K562 (cell line): Measurements from ENCODE around the gene TNFAIP1. TPM values are rescaled to one million over a fixed set of nuclear protein-coding genes. Genes with fewer than 3 reads are reported as not detected.

Source experiments
- ATAC-seq: fragments of 200-7000 bp; cut with Tn5 transposase; 3 replicates; pipeline ENCODE4 v1.9.1; 2020; ENCODE audit warnings: moderate library complexity
- BruUV-seq: library from RNA; stranded (reverse); fragments of 400-500 nt; replicated peaks from 2 replicates; lab custom pipeline; 2021; lab: Mats Ljungman, UMichigan
- CTCF ChIA-PET: fragments of 300-600 bp; formaldehyde crosslinking; extraction: SDS; loops from one replicate; lab custom pipeline; 2021; ENCODE audit warnings: low intra/inter-chr PET ratio; lab: Yijun Ruan, JAX
- POLR2A ChIA-PET: fragments of 300-600, 350-650 bp; sonication (Branson Sonifier 250); formaldehyde crosslinking; extraction: SDS; loops from one replicate; lab custom pipeline; 2021; ENCODE audit warnings: antibody characterized with exemption, inconsistent platforms; lab: Yijun Ruan, JAX
- DNase-seq, 4 experiments: peaks; one replicate each; pipeline versions ENCODE4 v3.0.0 to v3.0.0-alpha.2; 2011 to 2018; ENCODE audit warnings: low spot score in 3 of 4, mixed read lengths in 3 of 4; ENCODE audit errors: extremely low read depth in 1 of 4
- FAIRE-seq: peaks from 2 replicates; lab custom pipeline; 2011; peaks lifted over from hg19 to GRCh38; lab: Jason Lieb, UNC
- H2AFZ ChIP-seq: 2 replicates; pipeline ENCODE4 v1.6.0; 2011; ENCODE audit warnings: low read depth, low read length, control low read depth, inconsistent platforms
- H3K27ac ChIP-seq: fragments of 200-600 bp; 3 replicates; pipeline ENCODE4 v1.8.0; 2011; ENCODE audit warnings: low read depth, mild to moderate bottlenecking, control low read depth, inconsistent platforms, low read length, moderate library complexity, mixed read lengths; ENCODE audit errors: extremely low read depth
- H3K27me3 ChIP-seq, 2 experiments: fragments of 300-600 bp in 1 of 2; 2 replicates in 1 of 2; 3 replicates in 1 of 2; pipeline versions ENCODE4 v1.6.0 to v1.8.0; 2011; ENCODE audit warnings: inconsistent platforms in 2 of 2, low read length in 2 of 2, mild to moderate bottlenecking in 1 of 2, mixed read lengths in 1 of 2, moderate library complexity in 1 of 2; ENCODE audit not compliant: control insufficient read depth in 2 of 2, insufficient read depth in 2 of 2
- H3K36me3 ChIP-seq: fragments of 300-600 bp; 3 replicates; pipeline ENCODE4 v1.8.0; 2011; ENCODE audit warnings: mild to moderate bottlenecking, low read length, inconsistent platforms; ENCODE audit not compliant: control insufficient read depth, insufficient read depth
- H3K4me1 ChIP-seq, 2 experiments: fragments of 200-600 bp in 1 of 2; replicated peaks in 1 of 2; 2 replicates in 1 of 2; 3 replicates in 1 of 2; pipeline versions ENCODE4 v1.5.1 to v1.8.0; 2011; ENCODE audit warnings: inconsistent platforms in 2 of 2, low read length in 2 of 2, mild to moderate bottlenecking in 1 of 2, mixed read lengths in 1 of 2, moderate library complexity in 1 of 2; ENCODE audit not compliant: control insufficient read depth in 2 of 2, insufficient read depth in 2 of 2
- H3K4me2 ChIP-seq: 2 replicates; pipeline ENCODE4 v1.6.1; 2011; ENCODE audit warnings: low read length, control low read depth, inconsistent platforms, mixed read lengths; ENCODE audit not compliant: insufficient read depth
- H3K4me3 ChIP-seq: fragments of 200-600 bp; sonication (generic), shearing (Covaris generic); 2 replicates; pipeline ENCODE4 v1.5.1; 2016; ENCODE audit warnings: control low read depth, inconsistent platforms
- H3K79me2 ChIP-seq: fragments of 200-600 bp; 3 replicates; pipeline ENCODE4 v1.8.0; 2011; ENCODE audit warnings: low read length, inconsistent platforms; ENCODE audit not compliant: control insufficient read depth, insufficient read depth
- H3K9ac ChIP-seq, 2 experiments: 2 replicates each; pipeline versions ENCODE4 v1.6.0 to v1.6.1; 2011; ENCODE audit warnings: low read depth in 2 of 2, low read length in 2 of 2, control low read depth in 1 of 2, inconsistent platforms in 1 of 2, mild to moderate bottlenecking in 1 of 2, mixed read lengths in 1 of 2; ENCODE audit not compliant: insufficient read depth in 1 of 2
- H3K9me1 ChIP-seq: one replicate; pipeline ENCODE4 v1.6.0; 2011; ENCODE audit warnings: inconsistent platforms, mild to moderate bottlenecking, low read length, moderate library complexity; ENCODE audit not compliant: control insufficient read depth, insufficient read depth
- H3K9me3 ChIP-seq: replicated peaks from 2 replicates; pipeline ENCODE4 v1.5.1; 2011; ENCODE audit warnings: low read depth, low read length, inconsistent platforms; ENCODE audit not compliant: control insufficient read depth, insufficient read depth
- H4K20me1 ChIP-seq: replicated peaks from 2 replicates; pipeline ENCODE4 v1.6.1; 2011; ENCODE audit warnings: low read length, inconsistent platforms, mixed read lengths; ENCODE audit not compliant: control insufficient read depth, insufficient read depth
- CREM ChIP-seq: IDR thresholded peaks from 2 replicates; pipeline ENCODE4 v1.6.1; 2014; ENCODE audit warnings: antibody characterized with exemption, low read depth
- DIDO1 ChIP-seq: fragments of 450-650 bp; IDR thresholded peaks from 2 replicates; pipeline ENCODE4 v1.6.1; 2016; ENCODE audit warnings: low read depth, missing biosample characterization, missing genetic modification characterization
- ERF ChIP-seq: fragments of 450-650 bp; formaldehyde crosslinking; IDR thresholded peaks from 2 replicates; pipeline ENCODE4 v1.4.0; 2020; ENCODE audit warnings: mild to moderate bottlenecking, mixed read lengths
- GATAD2B ChIP-seq: fragments of 450-650 bp; IDR thresholded peaks from 2 replicates; pipeline ENCODE4 v1.6.1; 2017; ENCODE audit warnings: mild to moderate bottlenecking, borderline replicate concordance
- HDAC8 ChIP-seq: fragments of 450-650 bp; IDR thresholded peaks from 2 replicates; pipeline ENCODE4 v1.6.1; 2016; ENCODE audit warnings: mild to moderate bottlenecking, missing genetic modification characterization, moderate library complexity, missing compliant biosample characterization
- KDM5B ChIP-seq: fragments of 200-600 bp; sonication (generic); IDR thresholded peaks from 2 replicates; pipeline ENCODE4 v1.6.1; 2012; ENCODE audit warnings: low read depth, mild to moderate bottlenecking, moderate library complexity, low read length, control low read depth, inconsistent platforms; ENCODE audit not compliant: insufficient replicate concordance
- MBD2 ChIP-seq: sonication (generic); IDR thresholded peaks from 2 replicates; pipeline ENCODE4 v1.6.1; 2016; ENCODE audit warnings: low read depth, borderline replicate concordance
- NUFIP1 ChIP-seq: fragments of 450-650 bp; IDR thresholded peaks from 2 replicates; pipeline ENCODE4 v1.6.1; 2018; ENCODE audit not compliant: partially characterized antibody
- PYGO2 ChIP-seq: fragments of 450-650 bp; IDR thresholded peaks from 2 replicates; pipeline ENCODE4 v1.6.1; 2016; ENCODE audit warnings: mild to moderate bottlenecking, missing genetic modification characterization, moderate library complexity, missing compliant biosample characterization
- SREBF2 ChIP-seq: sonication (generic); formaldehyde crosslinking; IDR thresholded peaks from 2 replicates; pipeline ENCODE4 v1.4.0; 2020; ENCODE audit warnings: mild to moderate bottlenecking, missing genetic modification reagents
- USF1 ChIP-seq: sonication (generic); formaldehyde crosslinking; IDR thresholded peaks from 2 replicates; pipeline ENCODE4 v1.9.0; 2022; ENCODE audit warnings: mild to moderate bottlenecking, missing genetic modification reagents
- ZNF280A ChIP-seq: fragments of 450-650 bp; IDR thresholded peaks from 2 replicates; pipeline ENCODE4 v1.6.1; 2018; ENCODE audit warnings: mild to moderate bottlenecking, low read depth; ENCODE audit not compliant: partially characterized antibody
- ZNF511 ChIP-seq: sonication (generic); formaldehyde crosslinking; IDR thresholded peaks from 2 replicates; pipeline ENCODE4 v1.8.0; 2022; ENCODE audit warnings: mild to moderate bottlenecking, missing genetic modification reagents
- WGBS: fragments of 100-300 bp; shearing (Covaris generic); methylation state at CpG from one replicate; pipeline ENCODE4 v1.1.6; 2016; ENCODE audit warnings: low coverage, mixed read lengths; ENCODE audit not compliant: insufficient coverage; ENCODE audit errors: missing lambda C conversion rate; 5-methylcytosine and 5-hydroxymethylcytosine counted together
- in situ Hi-C: fragments of 300-500 bp; cut with MboI; formaldehyde crosslinking; loops from 4 replicates; pipeline ENCODE4 v1.15.0; 2018; ENCODE audit warnings: inconsistent platforms, mixed read lengths
- intact Hi-C: fragments of 100-400 bp; cut with micrococcal nuclease; formaldehyde crosslinking; loops from 2 replicates; pipeline ENCODE4 v1.14.2; 2022
- polyA plus RNA-seq, 8 experiments: library from polyadenylated mRNA; depleted of rRNA in 4 of 8; stranded (reverse) in 5 of 8; unstranded in 3 of 8; fragments of >200 nt; fragmentation: Nextera tagmentation in 2 of 8; fragmentation: Illumina TruSeq in 1 of 8; extraction: Ambion mirVana in 2 of 8; extraction: Trizol in 1 of 8; gene quantifications; 2 replicates each; pipeline versions ENCODE4 v1.2.1 to v1.2.3, GENCODE V29; 2011 to 2014; ENCODE audit warnings: inconsistent platforms in 1 of 8, missing spikeins in 1 of 8
- total RNA-seq, 7 experiments: library from RNA; depleted of rRNA in 6 of 7; stranded (reverse); fragments of >200 nt in 6 of 7; fragmentation: Illumina TruSeq in 2 of 7; extraction: Trizol in 2 of 7; gene quantifications; 2 replicates each; pipeline versions ENCODE4 v1.2.1 to v1.2.3, GENCODE V29; 2011 to 2021; ENCODE audit warnings: low replicate concordance in 1 of 7
- TF ChIP-seq, protein P1 (sequence below): conservative IDR thresholded peaks from 2 replicates; pipeline ENCODE4 v1.6.1; 2011; ENCODE audit warnings: low read depth, mild to moderate bottlenecking, low read length; ENCODE audit not compliant: control insufficient read depth
- TF ChIP-seq, protein P2 (sequence below): sonication (generic); formaldehyde crosslinking; IDR thresholded peaks from 2 replicates; pipeline ENCODE4 v1.8.0; 2022; ENCODE audit warnings: mild to moderate bottlenecking, missing genetic modification reagents

Gene TNFAIP1
- total and polyA plus RNA-seq, 9 of the 15 experiments (the other 6 are each of a cell fraction or from before 2014, with no cell fraction given), result 2.1 to 20.1 (median 8.2) TPM

GRCh38 chr17:28357061-28357900 lies 21.7 kb downstream of the TNFAIP1 start, which contains the start of gene POLDIP2:
POLDIP2 (minus strand) TSS chr17:28357527; CDS start chr17:28357448, 79 bp downstream.
- Histone ChIP-seq H3K9me1 (no peaks in the 10 kb centered on the region), H3K79me2 (peaks cover 34% of the 10 kb centered on the region), H3K4me2 (peak within 1 kb of the TSS; percentile 91), H3K36me3 (peaks cover 68% of the 10 kb centered on the region), H3K4me3 (peak within 1 kb of the TSS; percentile 99), H2AFZ (peak within 1 kb of the TSS; percentile 96), H3K9me3 (no peaks in the 10 kb centered on the region), H3K9ac (peak within 1 kb of the TSS; percentile 95 to 96), H4K20me1 (no peaks in the 10 kb centered on the region), H3K27ac (peak within 1 kb of the TSS; percentile 89), H3K27me3 (no peaks in the 10 kb centered on the region), H3K4me1 (peaks cover 5 to 10% of the 10 kb centered on the region in 2 experiments; a peak in 3 of 5 replicates)
- peak; percentile 85 for FAIRE-seq
- no TSS peak for BruUV-seq
- CTCF ChIA-PET, result no interaction called here
- WGBS, result 1% methylated on average over 54 of the region's 80 CpGs
- intact Hi-C loops, result no loop called here
- ATAC-seq, result peak; percentile 100
- in situ Hi-C loops, result no loop called here
- POLR2A ChIA-PET, result interaction anchor here (0.6 to 4.0 kb wide), 16 partner anchors 9 to 707 kb away, joined by 3 to 31 read pairs (median 4); partner anchors contain the start of genes IFT20, TNFAIP1 and VTN
- DNase-seq, result peak; percentile 94 to 96 (median 94)
- TF ChIP-seq ZNF280A (no peak), KDM5B (peak; percentile 87), PYGO2 (no peak), GATAD2B (peak; percentile 63; the same call in 1 of the 2 replicates), ZNF511 (CRISPR knock-in tag) (0 out of 2 replicates have a peak, but pooled peaks have one; percentile 23), DIDO1 (tag) (peak; percentile 86), ERF (CRISPR knock-in tag) (no peak; the same call in 1 of the 2 replicates), USF1 (CRISPR knock-in tag) (peak; percentile 94), HDAC8 (no peak), MBD2 (peak; percentile 76), NUFIP1 (no peak), CREM (peak; percentile 97), SREBF2 (CRISPR knock-in tag) (no peak)
- TF ChIP-seq, protein P1, sequence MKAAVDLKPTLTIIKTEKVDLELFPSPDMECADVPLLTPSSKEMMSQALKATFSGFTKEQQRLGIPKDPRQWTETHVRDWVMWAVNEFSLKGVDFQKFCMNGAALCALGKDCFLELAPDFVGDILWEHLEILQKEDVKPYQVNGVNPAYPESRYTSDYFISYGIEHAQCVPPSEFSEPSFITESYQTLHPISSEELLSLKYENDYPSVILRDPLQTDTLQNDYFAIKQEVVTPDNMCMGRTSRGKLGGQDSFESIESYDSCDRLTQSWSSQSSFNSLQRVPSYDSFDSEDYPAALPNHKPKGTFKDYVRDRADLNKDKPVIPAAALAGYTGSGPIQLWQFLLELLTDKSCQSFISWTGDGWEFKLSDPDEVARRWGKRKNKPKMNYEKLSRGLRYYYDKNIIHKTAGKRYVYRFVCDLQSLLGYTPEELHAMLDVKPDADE, result peak; percentile 80
- TF ChIP-seq, protein P2, sequence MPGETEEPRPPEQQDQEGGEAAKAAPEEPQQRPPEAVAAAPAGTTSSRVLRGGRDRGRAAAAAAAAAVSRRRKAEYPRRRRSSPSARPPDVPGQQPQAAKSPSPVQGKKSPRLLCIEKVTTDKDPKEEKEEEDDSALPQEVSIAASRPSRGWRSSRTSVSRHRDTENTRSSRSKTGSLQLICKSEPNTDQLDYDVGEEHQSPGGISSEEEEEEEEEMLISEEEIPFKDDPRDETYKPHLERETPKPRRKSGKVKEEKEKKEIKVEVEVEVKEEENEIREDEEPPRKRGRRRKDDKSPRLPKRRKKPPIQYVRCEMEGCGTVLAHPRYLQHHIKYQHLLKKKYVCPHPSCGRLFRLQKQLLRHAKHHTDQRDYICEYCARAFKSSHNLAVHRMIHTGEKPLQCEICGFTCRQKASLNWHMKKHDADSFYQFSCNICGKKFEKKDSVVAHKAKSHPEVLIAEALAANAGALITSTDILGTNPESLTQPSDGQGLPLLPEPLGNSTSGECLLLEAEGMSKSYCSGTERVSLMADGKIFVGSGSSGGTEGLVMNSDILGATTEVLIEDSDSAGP (CRISPR knock-in tag), result no peak
